ENCODE data around the gene PCID2. TPM values are rescaled to one million over a fixed set of nuclear protein-coding genes. Genes with fewer than 3 reads are reported as not detected.

The PCID2 gene
- total and polyA plus RNA-seq, 2 of the 13 experiments (the other 11 are each of a cell fraction or from before 2014, with no cell fraction given), result 65.0 to 111 TPM

GRCh38 chr13:113149711-113150549 lies 58.5 kb downstream of the PCID2 start (continued):
- TF ChIP-seq ZNF17 (CRISPR knock-in tag; IDR thresholded peaks at IDR 0.05) (no peak), POGK (CRISPR knock-in tag; conservative IDR thresholded peaks at IDR 0.05) (no peak; the same call in 1 of the 2 replicates), MYPOP (CRISPR knock-in tag; IDR thresholded peaks at IDR 0.05) (no peak), NRL (CRISPR knock-in tag; IDR thresholded peaks at IDR 0.05; ENCODE audit: borderline replicate concordance) (no peak), THAP9 (CRISPR knock-in tag; IDR thresholded peaks at IDR 0.05; ENCODE audit: borderline replicate concordance) (peak; percentile 34; the same call in 1 of the 2 replicates), ZNF44 (CRISPR knock-in tag; IDR thresholded peaks at IDR 0.05) (no peak), ZNF367 (CRISPR knock-in tag; IDR thresholded peaks at IDR 0.05; ENCODE audit: borderline replicate concordance) (no peak), PITX1 (CRISPR knock-in tag; IDR thresholded peaks at IDR 0.05) (no peak), YEATS2 (CRISPR knock-in tag; IDR thresholded peaks at IDR 0.05; ENCODE audit: borderline replicate concordance) (0 out of 2 replicates have a peak, but pooled peaks have one; percentile 32), FOXP4 (CRISPR knock-in tag; IDR thresholded peaks at IDR 0.05) (peak; percentile 93), U2AF1 (optimal IDR thresholded peaks at IDR 0.05; ENCODE audit: low read depth, low read length) (no peak), MXD4 (CRISPR knock-in tag; IDR thresholded peaks at IDR 0.05) (no peak), ZNF446 (CRISPR knock-in tag; IDR thresholded peaks at IDR 0.05) (no peak), ETV6 (CRISPR knock-in tag; conservative IDR thresholded peaks at IDR 0.05) (no peak), XBP1 (CRISPR knock-in tag; IDR thresholded peaks at IDR 0.05) (no peak), ZNF530 (CRISPR knock-in tag; IDR thresholded peaks at IDR 0.05; ENCODE audit: low read depth) (no peak), ZKSCAN8 (CRISPR knock-in tag; IDR thresholded peaks at IDR 0.05; ENCODE audit: borderline replicate concordance) (no peak; the same call in 1 of the 2 replicates), CAMTA2 (CRISPR knock-in tag; IDR thresholded peaks at IDR 0.05; ENCODE audit: borderline replicate concordance) (no peak), ZNF350 (CRISPR knock-in tag; IDR thresholded peaks at IDR 0.05; ENCODE audit: borderline replicate concordance, low read depth) (no peak), ZSCAN29 (CRISPR knock-in tag; conservative IDR thresholded peaks at IDR 0.05) (peak; percentile 66; the same call in 1 of the 2 replicates)

All from HepG2 (cell line).